ENCODE measurements around the gene SYT8.

The SYT8 gene

DNA sequence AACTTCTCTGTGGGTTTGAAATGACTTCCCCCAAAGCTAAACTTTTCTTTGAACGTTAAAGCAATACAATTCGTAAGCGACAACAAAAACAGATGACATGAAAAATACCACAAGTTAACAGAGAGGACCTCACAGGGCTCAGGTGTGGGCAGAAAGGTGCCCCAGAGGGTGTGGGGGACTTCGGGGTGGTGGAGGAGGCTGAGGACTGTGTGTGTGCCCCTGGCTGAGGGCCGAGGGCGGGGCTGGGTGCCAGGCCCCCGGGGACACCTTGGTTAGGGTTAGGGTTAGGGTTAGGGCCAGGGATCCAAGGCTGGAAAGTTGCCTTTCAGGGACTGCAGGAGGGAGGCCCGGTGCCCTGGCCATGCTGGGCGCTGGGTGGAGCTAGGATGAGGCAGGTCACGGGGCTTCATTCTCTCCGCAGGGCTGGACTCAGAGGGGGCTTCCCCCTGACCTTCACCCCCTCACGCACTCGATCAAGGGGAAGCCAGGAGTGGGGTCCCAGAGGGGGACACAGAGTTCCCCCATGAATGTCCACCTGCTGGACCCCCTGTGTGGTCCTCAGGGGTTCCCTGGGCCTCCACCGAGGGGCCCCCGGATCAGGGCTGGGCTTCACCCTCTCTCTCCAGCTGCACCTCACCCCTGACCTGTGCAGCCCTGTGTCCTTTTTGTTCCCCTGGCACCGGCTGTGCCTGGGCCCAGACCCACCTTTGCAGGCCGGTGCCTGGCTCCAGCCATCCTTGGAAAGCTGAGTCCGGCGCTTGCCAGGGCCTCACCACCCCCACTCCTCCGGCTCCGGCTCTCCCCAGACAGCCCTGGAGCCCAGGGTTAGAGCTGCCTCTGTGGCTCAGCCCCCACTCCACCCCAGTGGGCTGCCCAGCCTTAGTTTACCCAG is 11.0 kb downstream of the SYT8 start:
- DNase-seq (ENCODE audit: low read depth) = no peak

DNA sequence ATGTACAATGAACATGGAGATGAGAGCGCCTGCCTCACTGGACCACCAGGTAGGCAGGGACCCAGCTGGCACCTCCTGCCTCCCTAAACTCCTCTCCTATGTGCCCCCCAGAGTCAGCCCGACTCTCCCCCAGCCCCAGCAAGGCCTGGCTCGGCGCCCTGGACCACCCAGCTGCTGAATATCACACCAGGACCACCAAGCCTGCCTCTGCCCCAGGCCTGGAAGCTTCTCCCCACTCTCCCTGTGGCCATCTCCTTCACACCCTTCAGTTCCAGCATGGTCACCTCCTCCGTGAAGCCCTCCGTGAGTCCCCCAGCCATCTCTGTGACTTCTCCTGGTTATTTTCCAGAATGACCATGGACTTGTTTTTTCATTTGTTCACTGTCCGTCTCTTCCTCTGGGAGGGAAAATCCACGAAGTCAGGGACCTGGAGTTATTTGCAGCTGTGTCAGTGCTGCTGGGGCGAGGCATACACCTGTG is 11.7 kb downstream of the SYT8 start:
- no peak for DNase-seq (ENCODE audit: low read depth)

DNA sequence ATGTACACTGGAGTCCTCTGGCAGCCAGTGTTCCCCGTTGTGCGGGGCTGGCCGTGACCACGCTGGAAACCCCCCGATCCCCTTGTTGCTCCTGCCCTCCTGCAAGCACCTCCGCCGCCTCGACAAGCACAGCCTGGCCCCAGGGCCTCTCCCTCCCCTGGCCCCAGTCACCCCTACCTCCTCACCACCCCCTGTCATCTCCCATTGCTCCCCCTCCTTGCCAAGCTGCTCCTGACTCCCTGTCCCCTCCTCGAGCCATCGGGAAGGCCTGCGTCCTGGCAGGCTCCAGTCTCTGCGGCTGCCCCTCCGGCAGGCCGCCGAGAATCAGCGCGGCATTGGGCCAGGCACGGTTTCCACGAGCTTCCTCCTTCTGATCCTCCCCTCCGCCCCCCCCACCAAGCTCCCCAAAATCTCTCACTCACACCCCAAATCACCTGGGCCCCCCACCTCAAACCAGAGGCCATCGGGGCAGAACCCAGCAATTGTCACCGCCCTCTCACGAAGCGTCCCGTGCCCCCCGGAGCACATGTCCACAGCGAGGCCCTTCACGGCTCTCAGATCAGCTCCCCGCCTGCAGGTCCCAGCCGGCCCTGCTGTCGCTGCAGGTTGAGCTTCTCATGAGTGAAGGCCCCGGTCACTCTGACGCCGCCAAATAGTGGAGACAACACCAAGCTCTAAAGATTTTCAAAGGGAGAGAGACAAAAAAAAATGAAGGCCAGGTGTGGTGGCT is 12.4 kb downstream of the SYT8 start:
- DNase-seq (ENCODE audit: low read depth) = no peak

DNA sequence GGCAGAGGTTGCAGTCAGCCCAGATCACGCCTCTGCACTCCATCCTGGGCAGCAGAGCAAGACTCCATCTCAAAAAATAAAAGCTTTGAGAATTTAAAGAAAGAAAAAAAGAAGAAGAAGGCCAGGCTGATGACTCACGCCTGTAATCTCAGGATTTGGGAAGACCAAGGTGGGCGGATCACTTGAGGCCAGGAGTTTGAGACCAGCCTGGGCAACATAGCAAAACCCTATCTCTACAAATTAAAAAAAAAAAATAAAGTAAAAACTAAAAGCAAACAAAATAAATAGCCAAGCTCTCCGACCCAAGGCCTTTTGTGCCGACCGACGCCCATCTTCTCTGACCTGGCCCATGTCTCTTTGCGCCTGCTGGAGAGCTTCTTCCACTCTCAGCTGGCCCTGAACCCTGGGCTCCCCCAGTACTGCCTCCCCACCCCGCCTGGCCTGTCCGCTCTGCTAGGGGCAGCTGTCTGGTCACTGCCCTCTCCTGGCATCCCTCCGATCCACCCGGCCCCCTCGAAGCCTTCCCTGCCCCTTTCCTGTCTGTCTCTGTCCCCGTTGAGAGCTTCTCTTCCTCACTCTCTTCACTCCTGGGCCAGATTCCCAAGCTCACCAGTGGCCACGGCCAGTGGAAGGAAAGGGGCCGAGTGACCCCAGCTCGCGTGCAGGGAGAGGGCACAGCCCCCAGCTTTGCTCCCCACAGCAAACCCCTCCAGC is 13.3 kb downstream of the SYT8 start:
- no peak for DNase-seq (ENCODE audit: low read depth)

DNA sequence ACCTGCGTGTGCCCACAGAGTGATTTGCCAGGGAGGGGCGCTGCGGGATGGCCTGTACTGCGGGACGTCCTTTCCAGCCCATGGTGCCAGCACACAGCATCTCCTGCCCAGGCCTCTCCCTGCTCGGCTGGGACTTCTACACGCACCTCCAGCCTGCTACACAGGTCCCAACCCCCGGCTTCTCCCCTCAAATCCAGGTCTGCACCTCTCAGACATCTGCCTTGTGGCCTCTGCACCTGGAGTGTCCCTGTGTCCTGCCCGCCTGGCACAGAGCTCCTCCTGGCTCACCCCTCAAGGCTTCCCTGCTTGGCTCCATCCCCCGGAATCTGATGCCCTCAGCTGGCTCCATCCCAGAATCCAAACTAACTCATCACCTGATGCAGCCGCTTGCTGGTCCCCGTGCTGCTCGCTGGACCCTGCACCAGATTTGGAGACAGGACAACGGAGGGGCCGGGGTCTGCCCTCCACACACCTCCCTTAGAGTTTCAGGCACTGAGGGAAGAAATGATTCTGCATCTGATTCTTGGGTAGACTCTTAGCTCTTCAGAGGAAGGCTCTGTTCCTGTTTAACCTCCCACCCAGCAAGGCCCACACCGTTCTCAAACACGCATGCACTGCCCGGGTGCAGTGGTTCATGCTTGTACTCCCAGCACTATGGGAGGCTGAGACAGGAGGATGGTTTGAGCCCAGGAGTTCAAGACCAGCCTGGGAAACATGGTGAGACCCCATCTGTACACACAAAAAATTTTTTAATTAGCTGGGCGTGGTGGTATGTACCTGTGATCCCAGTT is 14.0 kb downstream of the SYT8 start:
- DNase-seq (ENCODE audit: low read depth) = no peak

DNA sequence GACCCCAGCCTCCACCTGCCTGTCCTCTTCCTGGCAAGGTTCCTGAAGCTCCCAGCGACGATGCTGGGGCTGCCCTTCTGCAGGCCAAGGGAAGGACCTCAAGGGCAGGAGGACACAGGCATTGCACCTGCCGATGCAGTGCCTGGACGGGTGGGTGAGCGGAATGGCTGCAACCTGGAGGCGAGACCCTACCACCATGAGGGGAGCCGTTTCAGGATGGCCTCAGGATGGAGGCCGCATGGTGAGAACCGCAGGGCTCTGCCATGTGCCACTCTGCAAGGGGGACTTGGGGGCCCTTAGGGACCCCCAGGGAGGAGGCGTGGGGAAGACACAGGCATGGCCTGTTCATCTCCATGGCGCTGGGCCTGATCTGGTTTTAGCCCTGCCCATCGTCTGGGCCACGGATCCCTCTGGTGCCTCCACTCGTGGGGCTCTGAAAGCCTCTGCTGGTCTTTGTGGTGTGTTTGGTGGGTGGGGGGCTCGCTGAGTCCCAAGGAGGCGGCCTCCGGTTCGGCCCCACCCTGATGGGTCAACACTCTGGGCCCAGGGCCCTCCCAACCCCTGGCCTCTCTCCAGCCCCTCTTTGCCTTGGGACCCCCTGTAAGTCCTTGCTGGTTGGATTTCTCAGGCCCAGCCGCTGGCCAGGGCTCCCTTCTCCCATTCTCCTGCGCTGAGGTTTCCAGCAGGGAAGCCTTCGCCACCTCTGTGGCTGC is 16.8 kb downstream of the SYT8 start:
- no peak for DNase-seq (ENCODE audit: low read depth)

DNA sequence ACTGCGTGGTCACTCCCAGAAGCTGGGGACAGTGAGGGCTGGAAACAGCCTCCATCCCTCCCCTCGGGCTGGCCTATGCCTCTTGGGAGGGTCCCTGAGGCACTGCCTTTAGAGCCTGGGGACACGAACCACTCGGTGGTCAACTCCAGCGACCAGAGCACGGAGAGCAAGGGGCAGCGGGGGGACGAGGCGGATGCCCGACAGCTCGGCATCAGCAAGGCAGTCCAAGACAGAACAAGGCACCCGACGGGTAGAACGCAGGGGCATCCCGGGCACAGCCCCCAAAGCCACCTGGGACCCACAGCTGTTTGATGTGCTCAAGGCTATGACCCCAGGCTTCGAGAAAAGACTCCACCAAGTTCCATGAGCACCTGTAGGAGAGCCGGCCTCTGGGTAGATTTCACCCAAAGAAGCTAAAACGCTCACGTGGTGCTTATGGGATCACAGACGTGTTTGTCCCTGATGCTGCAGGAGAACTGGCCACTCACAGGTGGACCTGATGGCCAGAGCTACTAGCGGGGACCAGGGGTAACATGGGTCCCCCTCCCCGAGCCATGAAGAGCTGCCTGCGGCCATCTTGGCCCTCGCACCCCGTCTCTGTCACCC is 17.6 kb downstream of the SYT8 start:
- no peak for DNase-seq (ENCODE audit: low read depth)

DNA sequence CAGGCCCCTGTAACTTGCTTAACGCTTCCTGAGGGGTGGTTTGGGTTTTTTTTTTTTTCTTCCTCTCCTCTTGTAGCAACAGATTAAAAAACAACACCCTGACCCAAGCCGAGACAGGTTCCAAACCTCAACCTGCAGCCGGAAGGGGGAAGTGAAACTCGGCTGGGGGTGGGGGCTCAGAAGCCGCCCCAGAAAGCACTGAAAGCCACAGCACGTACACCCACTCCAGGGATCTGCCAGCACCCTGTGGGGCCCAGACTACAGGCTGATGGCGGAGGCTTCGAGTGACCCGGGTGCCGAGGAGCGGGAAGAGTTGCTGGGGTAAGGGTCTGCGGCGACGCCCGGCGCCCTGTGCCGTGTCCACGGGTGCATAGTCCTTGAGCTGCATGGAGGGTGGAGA is 18.1 kb downstream of the SYT8 start, which contains the start of gene LSP1:
Gene LSP1 (plus strand): TSS at position 208 of the 400 bp plus-strand sequence. CDS start 61 bp downstream, at position 269.
- DNase-seq (ENCODE audit: low read depth) = no peak

DNA sequence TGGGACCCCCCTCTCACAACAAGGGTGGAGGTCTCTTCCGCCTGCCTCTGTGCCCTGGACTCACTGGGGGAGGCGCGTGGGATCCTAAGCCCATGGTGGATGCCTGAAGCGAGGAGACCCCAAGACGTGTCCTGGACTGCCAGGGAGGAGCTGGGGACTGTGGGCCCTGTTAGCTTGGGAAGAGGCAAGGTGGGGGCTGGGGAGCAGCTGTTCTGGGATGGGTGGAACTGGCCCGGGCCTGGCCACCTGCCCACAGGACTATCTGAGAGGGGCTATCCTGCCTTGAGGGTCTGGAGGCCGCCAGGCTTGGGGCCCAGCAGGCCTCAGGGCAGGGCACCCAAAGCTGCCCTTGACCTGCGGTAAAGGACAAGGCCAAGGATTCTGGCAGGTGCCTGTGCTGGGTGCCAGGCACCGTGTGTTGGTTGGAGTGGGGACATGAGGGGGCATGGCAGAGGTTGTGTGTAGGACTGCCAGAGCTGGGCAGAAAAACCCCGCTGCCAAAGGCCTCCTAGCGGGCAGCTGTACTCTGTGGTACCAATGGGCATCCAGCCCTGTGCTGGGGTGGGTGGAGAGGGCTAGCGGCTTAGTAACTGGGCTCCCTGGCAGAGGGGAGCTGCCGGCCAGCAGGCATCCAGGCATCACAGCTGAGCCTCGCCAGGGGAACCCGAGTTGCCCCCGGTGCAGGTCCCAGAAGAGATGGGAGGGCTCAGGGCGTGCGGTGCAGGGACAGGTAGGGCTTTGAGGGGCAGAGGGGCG is 18.8 kb downstream of the SYT8 start:
- no peak for DNase-seq (ENCODE audit: low read depth)

DNA sequence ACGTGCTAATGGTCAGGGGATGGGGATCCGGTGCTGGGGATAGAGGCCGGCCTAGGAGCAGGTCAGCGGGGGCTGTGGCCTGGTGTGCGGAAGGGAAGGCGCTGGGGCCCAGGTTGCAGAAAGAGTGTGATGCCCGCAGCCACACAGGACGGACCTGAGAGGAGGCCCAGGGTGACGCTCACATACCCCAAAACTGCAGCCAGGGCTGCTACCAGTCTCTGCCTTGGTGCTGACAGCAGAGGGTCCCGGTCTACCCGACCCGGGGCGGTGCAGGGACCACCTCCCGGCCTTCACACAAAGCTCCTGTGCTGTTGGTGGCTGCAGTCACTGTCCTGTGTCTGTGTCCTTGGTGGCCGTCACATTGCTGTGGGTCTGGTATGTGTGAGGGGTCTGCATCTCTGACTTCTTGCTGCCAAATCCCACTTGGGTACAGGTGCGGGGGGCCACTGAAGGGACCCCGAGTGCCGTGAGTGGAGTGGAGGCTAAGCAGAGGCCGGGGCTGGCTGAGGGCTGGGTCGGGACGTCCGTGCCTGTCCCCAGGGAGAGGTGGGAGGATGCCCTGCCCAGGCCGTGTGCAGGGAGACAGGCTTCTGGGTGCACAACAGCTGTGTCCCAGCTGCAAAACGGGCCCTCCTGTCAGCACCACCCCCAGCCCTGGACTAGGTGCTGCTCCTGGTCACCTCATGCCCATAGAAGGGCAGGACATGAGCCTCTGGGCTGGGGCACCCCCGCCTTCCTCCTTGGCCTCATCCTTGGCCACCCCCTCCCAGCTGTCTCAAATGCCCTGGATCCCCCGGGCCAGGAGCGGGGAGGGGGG is 19.6 kb downstream of the SYT8 start:
- no peak for DNase-seq (ENCODE audit: low read depth)

DNA sequence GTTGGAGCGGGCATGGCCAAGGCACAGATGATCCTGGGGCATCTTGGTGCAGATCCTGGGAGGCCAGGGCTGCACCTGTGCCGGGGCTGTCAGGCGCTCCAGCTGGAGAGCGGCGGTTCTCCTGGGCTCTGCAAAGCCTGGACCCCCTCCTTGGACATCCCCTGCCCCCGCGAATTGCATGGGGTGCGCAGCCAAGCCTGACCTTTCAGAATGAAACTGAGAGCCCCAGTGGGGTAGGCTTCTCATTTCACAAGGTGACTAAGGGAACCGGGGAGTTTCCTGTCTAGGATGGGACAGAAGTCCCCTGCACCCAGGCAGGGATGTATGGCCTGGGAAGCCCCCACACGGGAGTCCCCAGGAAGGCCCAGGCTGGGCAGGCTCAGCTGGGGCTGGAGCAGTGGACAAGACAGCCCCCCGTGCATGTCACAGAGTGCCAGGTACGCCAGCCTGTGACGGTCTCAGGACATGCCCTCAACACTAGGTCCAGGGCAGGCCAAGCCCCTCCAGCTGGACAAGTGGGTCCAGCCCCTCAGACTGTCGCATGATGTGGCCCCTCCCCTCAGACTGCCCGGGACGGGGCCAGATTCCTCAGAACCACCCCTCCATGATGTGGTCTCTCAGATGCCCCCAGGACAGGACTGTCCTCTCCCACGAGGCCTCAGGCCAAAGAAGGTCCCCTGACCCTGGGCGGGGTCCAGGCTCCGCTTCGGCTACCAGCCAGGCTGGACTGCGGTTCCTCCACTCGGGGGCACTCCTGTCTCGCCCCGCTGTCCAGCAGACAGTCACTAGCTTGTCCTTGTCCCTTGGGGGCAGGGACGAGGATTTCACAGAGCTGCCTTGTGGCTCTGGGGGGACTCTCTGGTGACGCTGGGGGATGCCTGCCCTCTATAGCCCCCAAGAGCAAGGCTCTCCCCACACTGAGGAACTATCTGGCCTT is 20.4 kb downstream of the SYT8 start:
- no peak for DNase-seq (ENCODE audit: low read depth)

DNA sequence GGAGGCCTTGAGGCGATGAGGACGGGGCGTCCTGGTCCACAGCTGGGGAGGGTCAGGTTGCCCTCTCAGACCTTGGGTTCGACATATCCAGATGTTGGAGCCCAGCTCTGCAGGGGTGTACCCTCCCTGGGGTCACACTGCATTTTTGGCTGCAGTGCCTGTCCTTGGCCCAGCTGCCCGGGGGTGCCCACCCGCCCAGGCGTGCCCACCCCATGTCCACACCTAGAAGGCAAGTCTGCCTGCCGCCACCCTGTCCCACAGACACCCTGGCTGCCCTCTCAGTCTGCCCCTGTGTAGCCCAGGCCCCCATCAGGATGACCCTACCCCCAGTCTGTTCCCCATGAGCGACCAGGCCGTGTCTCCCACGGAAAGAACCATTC is 21.1 kb downstream of the SYT8 start:
- no peak for DNase-seq (ENCODE audit: low read depth)

DNA sequence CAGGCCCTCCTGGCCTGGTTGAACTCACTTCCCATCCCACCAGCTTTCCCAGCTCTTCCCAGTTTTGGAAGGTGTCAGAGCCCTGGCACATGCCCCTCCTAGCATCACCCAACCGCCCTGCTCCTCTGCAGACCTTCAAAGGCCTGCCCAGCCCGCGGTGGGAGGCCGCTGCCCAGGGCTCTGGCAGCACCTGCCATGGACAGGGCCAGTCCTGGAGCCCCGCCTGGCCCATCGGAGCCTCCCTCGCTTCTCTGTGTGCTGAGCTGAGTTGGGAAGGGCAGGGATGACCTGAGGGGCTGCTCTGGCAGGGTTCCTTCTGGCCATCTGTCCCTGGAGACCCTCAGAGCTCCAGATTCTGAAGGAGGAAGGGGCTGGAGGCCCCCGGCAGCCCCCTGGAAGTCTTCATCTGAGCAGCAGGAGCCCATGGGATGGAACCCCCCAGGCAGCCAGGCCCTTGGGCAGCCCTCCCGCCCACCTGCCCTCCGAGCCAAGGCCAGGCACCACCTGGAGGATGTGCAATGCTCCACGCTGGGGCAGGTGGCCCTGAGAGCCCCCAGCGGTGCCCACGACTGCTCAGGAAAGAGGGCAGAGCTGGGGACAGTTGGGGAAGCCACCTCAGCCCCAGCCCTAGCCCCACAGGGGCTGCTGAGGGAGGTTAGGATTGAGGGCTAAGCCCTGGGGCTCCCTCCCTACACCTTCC is 21.7 kb downstream of the SYT8 start:
- DNase-seq (ENCODE audit: low read depth) = no peak

DNA sequence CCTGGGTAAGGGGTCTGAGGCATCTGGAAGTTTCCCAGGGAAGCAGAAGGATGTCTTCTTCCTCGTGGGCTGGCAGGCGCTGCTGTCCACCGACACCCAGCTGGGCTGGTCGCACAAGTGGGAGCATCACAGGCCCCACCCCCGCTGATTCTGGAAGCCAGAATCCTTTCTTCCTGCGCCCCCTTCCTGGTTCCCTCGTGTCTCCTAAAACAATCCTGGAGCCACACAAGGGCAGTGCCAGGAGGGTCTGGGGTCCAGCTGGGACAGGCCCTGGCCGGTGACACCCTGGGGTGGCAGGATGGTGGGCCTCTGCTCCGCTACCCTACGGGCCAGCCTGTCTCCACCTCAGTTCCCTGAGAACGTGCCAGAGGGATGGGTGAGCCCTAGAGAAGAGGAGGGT is 22.3 kb downstream of the SYT8 start:
- no peak for DNase-seq (ENCODE audit: low read depth)

DNA sequence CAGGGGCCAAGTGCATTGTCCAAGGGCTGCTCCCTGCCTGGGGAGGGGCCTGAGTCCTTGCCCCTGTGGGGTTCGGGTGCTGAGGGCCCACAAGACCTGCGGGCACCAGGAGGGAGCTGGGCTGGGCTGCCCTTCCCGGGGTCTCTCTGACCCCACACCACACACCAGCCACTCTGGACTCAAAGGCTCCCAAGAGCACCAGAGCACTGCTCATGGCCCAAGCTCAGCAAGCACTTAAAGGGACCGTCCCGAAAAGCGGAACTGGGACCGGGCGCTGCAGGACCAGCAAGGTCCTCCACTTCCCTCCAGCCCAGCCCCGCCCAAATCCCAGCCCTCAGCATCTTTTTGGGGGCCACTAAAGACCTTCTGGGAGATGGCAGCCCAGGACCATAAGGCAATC is 23.4 kb downstream of the SYT8 start:
- DNase-seq (ENCODE audit: low read depth) = no peak

DNA sequence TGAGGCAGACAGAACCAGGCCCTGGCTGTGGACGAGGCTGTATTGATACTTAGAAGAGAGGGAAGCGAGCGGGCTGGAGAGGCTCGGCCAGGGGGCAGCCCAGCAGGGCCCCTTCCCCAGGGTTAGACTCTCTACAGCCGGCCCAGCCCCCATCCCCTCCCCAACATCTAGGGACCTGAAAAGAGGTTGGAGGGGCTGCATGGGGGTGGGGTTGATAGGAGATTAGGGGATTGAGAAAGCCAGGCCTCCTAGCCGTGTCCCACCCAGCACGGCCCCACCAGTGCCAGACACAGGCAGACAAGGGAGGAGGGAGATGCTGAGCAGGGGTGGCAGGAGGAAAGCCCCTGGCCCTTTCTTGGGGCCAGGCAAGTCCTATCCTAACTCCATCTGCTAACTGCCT is 23.8 kb downstream of the SYT8 start:
- no peak for DNase-seq (ENCODE audit: low read depth)

DNA sequence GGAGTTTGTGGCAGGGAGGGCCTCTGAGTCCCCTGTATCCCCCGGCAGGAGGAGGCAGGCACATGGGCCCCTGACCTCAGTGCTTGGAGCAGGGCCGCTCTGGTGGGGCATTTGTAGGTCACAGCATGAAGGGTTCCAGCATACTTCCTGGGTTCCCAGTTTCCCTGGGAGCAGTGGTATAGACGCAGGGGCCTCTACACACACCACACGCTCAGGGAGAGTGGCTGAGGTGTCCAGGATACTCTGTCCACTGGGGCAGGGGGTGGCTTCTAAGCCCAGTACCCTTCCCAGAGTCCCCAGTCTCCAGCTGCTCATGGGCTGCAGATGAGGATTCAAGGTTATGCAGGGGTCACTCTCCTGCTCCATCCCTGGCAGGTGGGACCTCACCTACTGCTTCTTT is 24.2 kb downstream of the SYT8 start:
- DNase-seq (ENCODE audit: low read depth) = no peak
